ENCODE results near the gene THUMPD3. TPM values are rescaled to one million over a fixed set of nuclear protein-coding genes. Genes with fewer than 3 reads are reported as not detected.

THUMPD3 gene
- total and polyA plus RNA-seq, 4 donors: 20.1 to 24.5 (median 21.6) TPM

DNA sequence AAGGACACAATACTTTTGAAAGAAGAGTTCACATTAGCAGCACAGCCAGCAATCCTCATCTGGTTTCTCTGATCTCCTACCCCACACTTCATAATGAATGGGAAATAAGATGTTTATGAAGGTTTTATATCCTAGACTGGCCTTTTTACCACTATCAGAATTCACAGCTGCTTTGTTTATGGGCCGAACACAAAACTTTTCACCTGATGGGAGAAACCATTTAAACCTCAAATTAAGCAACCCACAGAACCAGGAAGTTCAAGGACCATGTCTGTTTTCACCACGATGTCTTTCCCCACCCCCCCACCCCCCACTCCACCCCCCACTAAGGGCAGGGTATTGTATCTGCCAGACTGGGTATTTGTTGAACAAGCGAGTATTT lies 23.2 kb downstream of the THUMPD3 start:
- Histone ChIP-seq H3K27me3 (ENCODE audit: control insufficient read depth in 4 of 4, insufficient read depth in 4 of 4, low read length in 3 of 4) (no peaks in the 10 kb centered on the region), H3K4me3 (ENCODE audit: low read depth in 1 of 3, low read length in 3 of 3) (no peak overlapping the region), H3K27ac (ENCODE audit: low read depth in 1 of 2, low read length in 2 of 2) (no peak overlapping the region), H3K36me3 (ENCODE audit: control insufficient read depth in 4 of 4, insufficient read depth in 3 of 4, low read depth in 1 of 4, low read length in 3 of 4) (peaks cover 9 to 71% (median 63%) of the 10 kb centered on the region in 4 donors), H3K9me3 (ENCODE audit: control insufficient read depth in 4 of 4, low read length in 3 of 4) (no peaks in the 10 kb centered on the region), H3K9ac (ENCODE audit: low read depth in 1 of 2, low read length in 2 of 2) (no peak overlapping the region), H3K4me1 (ENCODE audit: control insufficient read depth in 4 of 4, insufficient read depth in 4 of 4, low read length in 3 of 4) (no peaks in the 10 kb centered on the region)
- WGBS: 62% methylated on average over 3 of the region's 3 CpGs
- DNase-seq (ENCODE audit: low spot score): no peak
- no peak for TF ChIP-seq HNF4G (IDR thresholded peaks at IDR 0.05)
- no peak for TF ChIP-seq SP1 (IDR thresholded peaks at IDR 0.05)
- TF ChIP-seq, protein P1, sequence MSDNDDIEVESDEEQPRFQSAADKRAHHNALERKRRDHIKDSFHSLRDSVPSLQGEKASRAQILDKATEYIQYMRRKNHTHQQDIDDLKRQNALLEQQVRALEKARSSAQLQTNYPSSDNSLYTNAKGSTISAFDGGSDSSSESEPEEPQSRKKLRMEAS (IDR thresholded peaks at IDR 0.05): no peak
- no peak for TF ChIP-seq CTCF (IDR thresholded peaks at IDR 0.05; ENCODE audit: low read depth, low read length, missing input control)
- no peak for TF ChIP-seq RXRA (IDR thresholded peaks at IDR 0.05)
- TF ChIP-seq REST (IDR thresholded peaks at IDR 0.05): no peak
- TF ChIP-seq RAD21 (IDR thresholded peaks at IDR 0.05): no peak
- no peak for TF ChIP-seq NR2F2 (IDR thresholded peaks at IDR 0.05)
- TF ChIP-seq GABPA (IDR thresholded peaks at IDR 0.05 in 1 of 2, conservative IDR thresholded peaks at IDR 0.05 in 1 of 2): no peak
- no peak for TF ChIP-seq EGR1 (IDR thresholded peaks at IDR 0.05; ENCODE audit: low read depth in 2 of 2)
- TF ChIP-seq TAF1 (conservative IDR thresholded peaks at IDR 0.05): no peak
- TF ChIP-seq, protein P2, sequence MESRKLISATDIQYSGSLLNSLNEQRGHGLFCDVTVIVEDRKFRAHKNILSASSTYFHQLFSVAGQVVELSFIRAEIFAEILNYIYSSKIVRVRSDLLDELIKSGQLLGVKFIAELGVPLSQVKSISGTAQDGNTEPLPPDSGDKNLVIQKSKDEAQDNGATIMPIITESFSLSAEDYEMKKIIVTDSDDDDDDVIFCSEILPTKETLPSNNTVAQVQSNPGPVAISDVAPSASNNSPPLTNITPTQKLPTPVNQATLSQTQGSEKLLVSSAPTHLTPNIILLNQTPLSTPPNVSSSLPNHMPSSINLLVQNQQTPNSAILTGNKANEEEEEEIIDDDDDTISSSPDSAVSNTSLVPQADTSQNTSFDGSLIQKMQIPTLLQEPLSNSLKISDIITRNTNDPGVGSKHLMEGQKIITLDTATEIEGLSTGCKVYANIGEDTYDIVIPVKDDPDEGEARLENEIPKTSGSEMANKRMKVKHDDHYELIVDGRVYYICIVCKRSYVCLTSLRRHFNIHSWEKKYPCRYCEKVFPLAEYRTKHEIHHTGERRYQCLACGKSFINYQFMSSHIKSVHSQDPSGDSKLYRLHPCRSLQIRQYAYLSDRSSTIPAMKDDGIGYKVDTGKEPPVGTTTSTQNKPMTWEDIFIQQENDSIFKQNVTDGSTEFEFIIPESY (IDR thresholded peaks at IDR 0.05): no peak
- no peak for TF ChIP-seq FOXA2 (IDR thresholded peaks at IDR 0.05)

- DNase-seq (ENCODE audit: low spot score): no peak
- Histone ChIP-seq H3K27me3 (ENCODE audit: control insufficient read depth in 4 of 4, insufficient read depth in 4 of 4, low read length in 3 of 4) (no peaks in the 10 kb centered on the region), H3K4me3 (ENCODE audit: low read depth in 1 of 3, low read length in 3 of 3) (no peak overlapping the region), H3K27ac (ENCODE audit: low read depth in 1 of 2, low read length in 2 of 2) (no peak overlapping the region), H3K9me3 (ENCODE audit: control insufficient read depth in 4 of 4, low read length in 3 of 4) (no peaks in the 10 kb centered on the region), H3K9ac (ENCODE audit: low read depth in 1 of 2, low read length in 2 of 2) (no peak overlapping the region), H3K4me1 (ENCODE audit: control insufficient read depth in 4 of 4, insufficient read depth in 4 of 4, low read length in 3 of 4) (no peaks in the 10 kb centered on the region), H3K36me3 (ENCODE audit: control insufficient read depth in 4 of 4, insufficient read depth in 3 of 4, low read depth in 1 of 4, low read length in 3 of 4) (peaks cover 11 to 73% (median 63%) of the 10 kb centered on the region in 4 donors)
- TF ChIP-seq HNF4G (IDR thresholded peaks at IDR 0.05) (no peak), FOXA2 (IDR thresholded peaks at IDR 0.05) (no peak), REST (IDR thresholded peaks at IDR 0.05) (no peak), RAD21 (IDR thresholded peaks at IDR 0.05) (no peak), TAF1 (conservative IDR thresholded peaks at IDR 0.05) (no peak), CTCF (IDR thresholded peaks at IDR 0.05; ENCODE audit: low read depth, low read length, missing input control) (no peak), GABPA (IDR thresholded peaks at IDR 0.05 in 1 of 2, conservative IDR thresholded peaks at IDR 0.05 in 1 of 2) (no peak)
- 54% methylated on average over 1 of the region's 1 CpG for WGBS
Observed at GRCh38 chr3:9386501-9387321, 23.9 kb downstream of the THUMPD3 start.
